GM18520 (cell line): ENCODE measurements around the gene RBMS1.
"Not testable (repeated sequence)": the region's sequence is repeated elsewhere in the genome, so short reads cannot be mapped to it uniquely, and the experiment has no call there.

ENCODE experiments used
- ATAC-seq: cut with Tn5 transposase; IDR thresholded peaks from one replicate; pipeline ENCODE4 v1.9.1; 2021; ENCODE audit not compliant: unreplicated experiment

Gene RBMS1

GRCh38 chr2:160471950-160472349 is 21.7 kb downstream of the RBMS1 start:
- ATAC-seq: no peak

- no peak for ATAC-seq
These were observed 23.9 kb downstream of the RBMS1 start for GRCh38 chr2:160469621-160470204.

DNA sequence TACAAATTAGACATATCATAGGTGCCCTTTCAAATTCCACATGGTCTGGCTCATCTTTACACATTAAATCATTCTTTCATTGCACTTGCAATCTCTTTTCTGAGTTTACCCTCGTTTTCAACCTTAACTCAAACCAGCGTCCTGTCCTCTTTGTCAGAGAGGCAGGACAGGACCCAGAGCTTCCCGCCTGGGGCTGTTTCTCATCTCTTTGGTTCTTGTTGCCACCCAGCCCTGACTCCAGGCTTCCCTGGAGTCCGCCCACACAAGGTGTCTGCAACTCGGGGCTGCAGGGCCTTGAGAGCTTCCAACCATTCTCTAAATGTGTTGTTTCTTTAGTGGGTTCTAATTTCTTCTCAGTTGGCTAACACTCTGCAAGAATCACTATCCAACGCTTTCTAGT is 24.4 kb downstream of the RBMS1 start:
- ATAC-seq: no peak

- ATAC-seq: no peak
These were observed 26.5 kb downstream of the RBMS1 start for GRCh38 chr2:160467086-160467485.

DNA sequence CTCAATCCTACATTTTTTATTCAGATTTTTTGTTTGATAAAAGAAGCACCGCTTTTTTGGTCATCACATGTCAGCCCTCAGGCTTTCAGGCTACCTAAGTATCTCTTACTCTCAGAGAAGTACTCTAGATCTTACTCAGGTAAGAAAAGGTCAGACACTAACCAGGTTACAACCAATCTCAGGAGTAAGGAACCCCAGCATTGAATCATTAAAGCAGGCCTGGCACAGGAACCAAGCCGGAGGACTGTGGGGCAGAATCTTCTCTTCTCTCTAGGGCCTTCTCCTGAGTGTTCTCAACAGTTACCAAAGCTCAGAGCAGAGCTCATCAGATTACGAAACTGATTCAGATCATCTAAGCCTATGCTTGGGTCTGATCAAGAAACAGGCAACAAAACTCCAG is 28.2 kb downstream of the RBMS1 start:
- no peak for ATAC-seq

DNA sequence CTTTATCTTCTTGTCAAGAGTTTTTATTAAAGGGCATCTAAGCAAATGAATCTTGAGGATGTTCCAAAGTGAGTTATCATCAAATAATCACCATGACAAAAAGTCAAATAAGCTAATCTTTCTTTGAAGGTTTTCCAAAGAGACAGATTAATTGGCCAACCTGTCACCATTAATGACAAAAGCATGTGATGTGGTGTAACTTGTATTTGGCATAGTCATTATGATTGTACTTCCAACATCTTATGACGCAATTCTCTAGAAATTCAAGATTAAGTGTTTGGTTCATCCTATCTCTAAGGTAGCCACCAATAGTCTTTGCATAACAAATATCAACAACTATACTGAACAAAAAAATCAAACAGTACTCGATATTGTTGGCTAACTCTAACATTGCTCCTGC is 28.6 kb downstream of the RBMS1 start:
- no peak for ATAC-seq

DNA sequence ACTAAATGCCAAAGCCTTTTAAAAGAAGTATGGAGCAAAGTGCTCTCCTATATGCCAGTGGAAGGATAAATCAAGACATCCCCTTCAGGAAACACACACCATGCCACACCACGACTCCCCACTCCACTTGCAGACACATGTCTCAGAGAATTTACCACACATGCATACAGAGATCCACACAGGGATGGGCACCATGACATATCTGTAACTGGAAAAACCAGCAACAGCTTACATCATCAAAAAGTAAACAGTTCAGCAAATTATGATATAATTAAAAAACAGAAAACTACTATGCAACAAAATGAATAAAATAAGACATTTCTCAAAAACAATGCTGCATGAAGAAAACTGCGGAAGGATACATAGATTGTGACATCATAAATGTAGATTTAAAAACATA is 29.6 kb downstream of the RBMS1 start:
- no peak for ATAC-seq

DNA sequence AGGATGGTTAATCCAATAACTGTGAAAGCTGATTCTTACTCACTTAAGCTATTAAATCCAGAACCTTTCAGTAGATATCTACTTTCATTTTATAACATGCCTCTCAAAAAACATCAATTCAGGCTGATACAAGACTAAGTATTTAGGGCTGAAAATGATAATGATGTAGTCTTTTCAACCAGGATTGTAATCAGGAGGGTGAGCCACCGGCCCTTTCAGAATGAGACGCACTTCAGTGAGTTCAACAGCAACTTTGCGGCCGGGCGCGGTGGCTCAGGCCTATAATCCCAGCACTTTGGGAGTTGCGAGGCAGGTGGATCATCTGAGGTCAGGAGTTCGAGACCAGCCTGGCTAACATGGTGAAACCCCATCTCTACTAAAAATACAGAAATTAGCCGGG is 30.4 kb downstream of the RBMS1 start:
- no peak for ATAC-seq

- ATAC-seq: no peak
These were observed 33.3 kb downstream of the RBMS1 start for GRCh38 chr2:160460333-160460731.

DNA sequence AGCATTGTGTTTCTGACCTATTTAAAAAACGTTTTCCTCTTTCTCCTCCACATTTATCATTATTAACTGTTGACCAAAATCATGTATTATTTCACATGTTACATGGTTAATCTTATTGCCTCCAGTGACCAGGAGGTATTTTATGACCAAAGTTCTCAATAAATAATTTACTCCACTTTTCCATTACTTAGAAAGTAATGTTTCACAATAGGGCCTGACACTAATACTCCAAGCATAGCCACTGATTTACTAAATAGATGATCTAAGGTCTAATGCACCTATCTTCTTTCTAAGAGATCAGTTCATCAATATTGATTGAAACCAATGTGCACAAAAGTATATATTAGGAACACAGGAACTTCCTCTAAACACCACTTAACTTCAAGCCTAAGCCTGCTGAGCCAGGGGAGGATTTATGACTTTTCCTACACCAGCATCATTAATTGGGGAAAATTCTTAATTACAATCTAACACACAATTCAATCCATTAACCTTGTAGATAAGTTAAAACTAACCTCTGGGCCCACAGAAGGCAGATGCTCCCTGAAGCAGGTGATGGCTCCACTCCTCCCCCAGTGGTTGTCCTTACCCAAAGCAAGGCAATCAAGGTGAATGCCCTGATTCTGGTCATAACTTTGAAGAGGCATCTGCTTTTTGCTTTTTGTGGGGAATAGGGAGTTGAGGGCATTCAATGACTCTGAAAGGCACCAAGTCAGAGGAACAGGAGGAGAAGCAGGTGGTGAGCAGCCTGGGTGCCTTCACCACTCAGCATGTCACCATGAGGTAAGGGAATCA is 33.9 kb downstream of the RBMS1 start:
- no peak for ATAC-seq

DNA sequence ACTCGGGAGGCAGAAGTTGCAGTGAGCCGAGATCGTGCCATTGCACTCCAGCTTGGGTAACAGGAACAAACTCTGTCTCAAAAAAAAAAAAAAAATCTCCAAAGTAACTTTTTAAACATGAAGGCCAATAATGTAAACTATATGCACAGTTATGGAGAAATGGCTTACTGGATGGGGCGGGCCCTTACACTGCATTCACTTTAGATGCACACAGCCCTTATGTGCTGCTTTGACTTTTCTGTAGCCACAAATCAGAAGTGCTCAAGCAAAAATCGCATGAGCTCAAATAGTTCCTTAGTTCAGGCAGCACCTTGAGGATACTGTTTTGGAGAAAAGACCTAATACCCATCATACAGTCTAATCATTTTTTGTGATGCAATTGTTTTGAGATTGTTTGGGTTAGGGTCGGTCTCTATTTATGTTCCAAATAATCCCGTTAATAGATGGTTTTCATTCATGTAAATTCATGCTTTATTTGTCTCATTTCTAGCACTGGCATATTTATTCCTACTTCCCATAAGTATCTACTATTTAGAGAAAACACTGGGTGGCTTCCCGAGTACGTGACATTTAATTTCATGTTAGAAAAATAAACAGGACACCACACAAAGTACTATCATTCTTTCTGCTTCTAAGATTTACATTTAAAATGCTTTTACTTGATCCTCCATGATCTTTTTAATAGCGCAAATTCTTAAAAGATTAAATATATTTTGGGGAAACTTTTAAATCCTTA is 34.7 kb downstream of the RBMS1 start:
- no peak for ATAC-seq

DNA sequence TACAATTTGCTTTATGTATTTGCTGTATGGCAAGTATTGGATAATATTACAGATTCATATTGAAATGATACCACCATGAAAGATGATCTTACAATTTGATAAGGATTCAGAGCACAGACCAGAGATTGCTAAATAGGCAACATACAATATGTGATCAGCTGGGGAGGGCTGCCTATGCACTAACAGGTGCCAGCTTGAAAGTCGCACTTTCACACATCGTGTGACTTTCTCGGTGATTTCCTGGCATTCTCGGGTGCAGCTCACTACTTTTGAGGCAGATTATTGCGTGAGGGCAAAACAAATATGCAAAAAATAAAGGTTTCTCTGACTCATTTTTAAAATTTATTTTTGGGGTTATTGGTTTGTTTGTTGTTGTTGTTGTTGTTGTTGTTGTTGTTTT is 36.0 kb downstream of the RBMS1 start:
- peak; percentile 93 for ATAC-seq

DNA sequence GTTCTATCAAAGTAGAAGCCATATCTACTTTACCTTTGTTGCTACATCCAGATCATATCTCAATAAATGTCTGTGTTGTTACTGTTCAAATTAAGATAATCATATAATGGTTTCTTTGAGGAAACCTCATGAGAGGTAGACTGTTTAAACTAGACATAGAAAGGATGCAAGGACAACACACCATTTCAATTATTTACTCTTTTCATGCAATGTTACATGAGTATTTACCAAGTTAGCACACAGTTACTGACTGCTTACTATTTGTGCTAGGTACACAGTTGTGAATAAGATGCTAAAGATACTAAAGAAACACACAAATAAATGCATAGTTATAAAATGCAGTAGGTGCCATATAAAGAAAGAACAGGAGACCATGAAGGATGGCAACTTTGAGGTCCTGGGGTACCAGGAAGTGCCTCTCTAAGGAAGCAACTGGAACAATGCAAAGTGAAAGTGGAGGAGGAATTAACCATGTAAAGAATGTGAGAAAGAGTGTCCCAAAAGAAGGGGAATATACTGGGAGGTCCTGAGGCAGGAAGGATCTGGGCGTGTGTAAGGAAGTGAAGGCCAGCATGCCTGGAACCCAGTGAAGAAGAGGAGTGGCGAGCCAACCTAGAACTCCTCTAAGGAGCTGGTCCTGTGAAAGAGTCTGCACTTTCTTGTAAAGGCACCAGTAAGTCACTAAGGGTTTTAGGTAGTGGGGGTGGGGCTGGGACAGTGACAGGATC is 39.4 kb downstream of the RBMS1 start:
- no peak for ATAC-seq

- no peak for ATAC-seq
These were observed 40.3 kb downstream of the RBMS1 start for GRCh38 chr2:160453111-160453820.

- no peak for ATAC-seq
These were observed 43.1 kb downstream of the RBMS1 start for GRCh38 chr2:160450486-160450885.

DNA sequence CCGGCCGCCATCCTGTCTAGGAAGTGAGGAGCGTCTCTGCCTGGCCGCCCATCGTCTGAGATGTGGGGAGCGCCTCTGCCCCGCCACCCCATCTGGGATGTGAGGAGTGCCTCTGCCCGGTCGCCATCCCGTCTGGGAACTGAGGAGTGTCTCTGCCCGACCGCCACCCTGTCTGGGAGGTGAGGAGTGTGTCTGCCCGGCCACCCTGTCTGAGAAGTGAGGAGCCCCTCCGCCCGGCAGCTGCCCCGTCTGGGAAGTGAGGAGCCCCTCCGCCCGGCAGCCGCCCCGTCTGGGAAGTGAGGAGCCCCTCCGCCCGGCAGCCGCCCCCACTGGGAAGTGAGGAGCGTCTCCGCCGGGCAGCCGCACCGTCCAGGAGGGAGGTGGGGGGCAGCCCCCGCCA is 44.8 kb downstream of the RBMS1 start:
- not testable (repeated sequence) for ATAC-seq

DNA sequence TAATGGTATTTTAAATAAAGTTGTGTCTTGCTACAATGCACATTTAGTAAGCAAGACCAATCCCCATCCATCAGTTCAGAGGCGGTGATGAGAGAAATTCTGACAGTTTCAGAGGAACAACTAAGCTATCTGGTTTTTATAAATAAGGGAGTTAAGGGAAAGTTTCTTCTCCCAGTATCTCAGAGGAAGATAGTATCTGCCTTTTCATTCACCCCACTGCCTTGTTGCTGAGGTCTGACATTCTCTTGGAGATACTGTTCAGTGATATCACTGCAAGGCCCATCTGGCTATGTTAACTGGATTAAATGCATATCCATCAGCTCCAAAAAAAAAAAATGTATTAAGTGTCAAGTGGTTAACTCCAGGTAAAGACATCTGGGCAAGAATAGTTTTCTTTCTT is 47.9 kb downstream of the RBMS1 start:
- ATAC-seq: no peak

DNA sequence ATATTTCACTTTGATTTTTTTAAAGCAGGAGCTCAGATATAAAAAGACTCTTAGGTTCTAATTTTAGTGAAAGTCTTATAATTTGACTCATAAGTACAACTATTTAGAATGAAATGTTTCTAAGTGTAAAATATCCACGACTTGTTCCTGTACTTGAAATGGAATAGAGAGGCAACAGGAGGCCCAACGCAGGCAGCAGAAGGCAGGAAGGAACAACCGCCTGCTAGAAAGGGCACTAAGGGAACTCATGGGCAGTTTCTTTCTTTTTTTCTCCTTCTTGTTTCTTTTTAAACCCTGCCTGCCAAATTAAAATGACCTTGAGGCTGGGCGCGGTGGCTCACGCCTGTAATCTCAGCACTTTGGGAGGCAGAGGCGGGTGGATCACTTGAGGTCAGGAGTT is 51.0 kb downstream of the RBMS1 start:
- no peak for ATAC-seq

- ATAC-seq: no peak
These were observed 52.7 kb downstream of the RBMS1 start for GRCh38 chr2:160440888-160441287.

- ATAC-seq: not testable (repeated sequence)
These were observed 54.6 kb downstream of the RBMS1 start for GRCh38 chr2:160439038-160439437.

- ATAC-seq: no peak
These were observed 56.3 kb downstream of the RBMS1 start for GRCh38 chr2:160437273-160437672.
